ENCODE measurements around the gene ARHGAP1. TPM values are rescaled to one million over a fixed set of nuclear protein-coding genes. Genes with fewer than 3 reads are reported as not detected.
A peak's percentile ranks its signal among the peaks of the same experiment; 100 is the strongest.

ARHGAP1 gene
- total and polyA plus RNA-seq, 9 of the 15 experiments (the other 6 are each of a cell fraction or from before 2014, with no cell fraction given): 3.6 to 30.4 (median 8.2) TPM

DNA sequence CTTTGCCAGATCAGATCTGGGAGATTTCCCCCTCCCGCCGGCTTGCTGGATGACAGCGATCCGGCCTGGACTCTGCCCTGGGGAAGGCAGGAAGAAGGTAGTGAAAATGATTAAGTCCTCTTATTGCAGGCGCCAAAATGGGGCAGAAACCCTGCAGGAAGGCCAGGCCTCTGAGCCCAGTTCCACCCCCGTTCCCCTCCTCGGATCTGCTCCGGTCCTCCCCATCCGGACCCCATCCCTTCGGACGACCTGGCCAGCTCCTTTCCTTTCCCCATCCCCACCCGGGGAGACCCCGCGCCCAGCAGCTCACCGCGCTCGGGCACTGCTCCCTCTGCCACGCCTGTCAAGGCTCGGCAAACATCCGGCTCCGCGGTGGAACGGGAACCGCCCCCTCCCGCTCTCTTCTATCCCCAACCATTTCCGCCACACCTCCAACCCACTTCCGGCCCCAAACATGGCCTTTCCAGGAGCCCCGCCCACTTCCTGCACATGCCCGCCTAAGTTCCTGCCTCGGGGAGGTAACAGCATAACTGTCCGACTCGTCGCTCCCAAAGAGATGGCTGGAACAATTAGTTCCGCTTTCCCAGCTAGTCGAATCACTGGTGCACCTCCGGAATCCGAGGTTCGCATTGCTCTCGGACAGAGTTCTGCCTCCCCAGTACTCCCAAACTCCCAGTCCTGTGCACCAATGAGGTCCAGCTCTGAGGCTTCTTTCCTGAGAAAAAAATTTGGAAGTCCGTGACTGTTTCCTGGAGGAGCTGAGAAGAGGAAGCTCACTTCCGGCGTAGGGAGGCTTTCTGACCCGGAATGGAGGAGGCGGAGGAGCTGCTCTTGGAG is at the start of gene ARHGAP1, which contains the start of gene ZNF408 (continued):
- TF ChIP-seq RAD21 (CRISPR knock-in tag; conservative IDR thresholded peaks at IDR 0.05 in 1 of 2, IDR thresholded peaks at IDR 0.05 in 1 of 2) (0 out of 4 replicates have a peak, but pooled peaks of 1 of the 2 experiments have one; percentile 6), TAF9B (IDR thresholded peaks at IDR 0.05; ENCODE audit: partially characterized antibody) (peak; percentile 95), HCFC1 (IDR thresholded peaks at IDR 0.05; ENCODE audit: low read depth, low read length) (peak; percentile 83), RBM17 (IDR thresholded peaks at IDR 0.05; ENCODE audit: borderline replicate concordance, low read depth, low read length) (no peak), ZNF197 (CRISPR knock-in tag; IDR thresholded peaks at IDR 0.05; ENCODE audit: low read depth) (0 out of 2 replicates have a peak, but pooled peaks have one; percentile 20), TAF7 (tag; IDR thresholded peaks at IDR 0.05) (peak; percentile 71), CREBBP (IDR thresholded peaks at IDR 0.05; ENCODE audit: low read depth, low read length) (no peak), L3MBTL2 (IDR thresholded peaks at IDR 0.05) (peak; percentile 80), PHB2 (IDR thresholded peaks at IDR 0.05; ENCODE audit: low read depth) (no peak), HNRNPLL (IDR thresholded peaks at IDR 0.05; ENCODE audit: low read depth, low read length, poor library complexity, severe bottlenecking) (no peak)
- TF ChIP-seq, protein P1, sequence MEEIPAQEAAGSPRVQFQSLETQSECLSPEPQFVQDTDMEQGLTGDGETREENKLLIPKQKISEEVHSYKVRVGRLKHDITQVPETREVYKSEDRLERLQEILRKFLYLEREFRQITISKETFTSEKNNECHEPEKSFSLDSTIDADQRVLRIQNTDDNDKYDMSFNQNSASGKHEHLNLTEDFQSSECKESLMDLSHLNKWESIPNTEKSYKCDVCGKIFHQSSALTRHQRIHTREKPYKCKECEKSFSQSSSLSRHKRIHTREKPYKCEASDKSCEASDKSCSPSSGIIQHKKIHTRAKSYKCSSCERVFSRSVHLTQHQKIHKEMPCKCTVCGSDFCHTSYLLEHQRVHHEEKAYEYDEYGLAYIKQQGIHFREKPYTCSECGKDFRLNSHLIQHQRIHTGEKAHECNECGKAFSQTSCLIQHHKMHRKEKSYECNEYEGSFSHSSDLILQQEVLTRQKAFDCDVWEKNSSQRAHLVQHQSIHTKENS (CRISPR knock-in tag; IDR thresholded peaks at IDR 0.05): no peak
- TF ChIP-seq, protein P2, sequence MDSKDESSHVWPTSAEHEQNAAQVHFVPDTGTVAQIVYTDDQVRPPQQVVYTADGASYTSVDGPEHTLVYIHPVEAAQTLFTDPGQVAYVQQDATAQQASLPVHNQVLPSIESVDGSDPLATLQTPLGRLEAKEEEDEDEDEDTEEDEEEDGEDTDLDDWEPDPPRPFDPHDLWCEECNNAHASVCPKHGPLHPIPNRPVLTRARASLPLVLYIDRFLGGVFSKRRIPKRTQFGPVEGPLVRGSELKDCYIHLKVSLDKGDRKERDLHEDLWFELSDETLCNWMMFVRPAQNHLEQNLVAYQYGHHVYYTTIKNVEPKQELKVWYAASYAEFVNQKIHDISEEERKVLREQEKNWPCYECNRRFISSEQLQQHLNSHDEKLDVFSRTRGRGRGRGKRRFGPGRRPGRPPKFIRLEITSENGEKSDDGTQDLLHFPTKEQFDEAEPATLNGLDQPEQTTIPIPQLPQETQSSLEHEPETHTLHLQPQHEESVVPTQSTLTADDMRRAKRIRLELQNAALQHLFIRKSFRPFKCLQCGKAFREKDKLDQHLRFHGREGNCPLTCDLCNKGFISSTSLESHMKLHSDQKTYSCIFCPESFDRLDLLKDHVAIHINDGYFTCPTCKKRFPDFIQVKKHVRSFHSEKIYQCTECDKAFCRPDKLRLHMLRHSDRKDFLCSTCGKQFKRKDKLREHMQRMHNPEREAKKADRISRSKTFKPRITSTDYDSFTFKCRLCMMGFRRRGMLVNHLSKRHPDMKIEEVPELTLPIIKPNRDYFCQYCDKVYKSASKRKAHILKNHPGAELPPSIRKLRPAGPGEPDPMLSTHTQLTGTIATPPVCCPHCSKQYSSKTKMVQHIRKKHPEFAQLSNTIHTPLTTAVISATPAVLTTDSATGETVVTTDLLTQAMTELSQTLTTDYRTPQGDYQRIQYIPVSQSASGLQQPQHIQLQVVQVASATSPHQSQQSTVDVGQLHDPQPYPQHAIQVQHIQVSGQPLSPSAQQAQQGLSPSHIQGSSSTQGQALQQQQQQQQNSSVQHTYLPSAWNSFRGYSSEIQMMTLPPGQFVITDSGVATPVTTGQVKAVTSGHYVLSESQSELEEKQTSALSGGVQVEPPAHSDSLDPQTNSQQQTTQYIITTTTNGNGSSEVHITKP (IDR thresholded peaks at IDR 0.05; ENCODE audit: partially characterized antibody): peak; percentile 32
- TF ChIP-seq, protein P3, sequence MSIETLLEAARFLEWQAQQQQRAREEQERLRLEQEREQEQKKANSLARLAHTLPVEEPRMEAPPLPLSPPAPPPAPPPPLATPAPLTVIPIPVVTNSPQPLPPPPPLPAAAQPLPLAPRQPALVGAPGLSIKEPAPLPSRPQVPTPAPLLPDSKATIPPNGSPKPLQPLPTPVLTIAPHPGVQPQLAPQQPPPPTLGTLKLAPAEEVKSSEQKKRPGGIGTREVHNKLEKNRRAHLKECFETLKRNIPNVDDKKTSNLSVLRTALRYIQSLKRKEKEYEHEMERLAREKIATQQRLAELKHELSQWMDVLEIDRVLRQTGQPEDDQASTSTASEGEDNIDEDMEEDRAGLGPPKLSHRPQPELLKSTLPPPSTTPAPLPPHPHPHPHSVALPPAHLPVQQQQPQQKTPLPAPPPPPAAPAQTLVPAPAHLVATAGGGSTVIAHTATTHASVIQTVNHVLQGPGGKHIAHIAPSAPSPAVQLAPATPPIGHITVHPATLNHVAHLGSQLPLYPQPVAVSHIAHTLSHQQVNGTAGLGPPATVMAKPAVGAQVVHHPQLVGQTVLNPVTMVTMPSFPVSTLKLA (conservative IDR thresholded peaks at IDR 0.05): peak; percentile 97 to 98
- TF ChIP-seq, protein P4, sequence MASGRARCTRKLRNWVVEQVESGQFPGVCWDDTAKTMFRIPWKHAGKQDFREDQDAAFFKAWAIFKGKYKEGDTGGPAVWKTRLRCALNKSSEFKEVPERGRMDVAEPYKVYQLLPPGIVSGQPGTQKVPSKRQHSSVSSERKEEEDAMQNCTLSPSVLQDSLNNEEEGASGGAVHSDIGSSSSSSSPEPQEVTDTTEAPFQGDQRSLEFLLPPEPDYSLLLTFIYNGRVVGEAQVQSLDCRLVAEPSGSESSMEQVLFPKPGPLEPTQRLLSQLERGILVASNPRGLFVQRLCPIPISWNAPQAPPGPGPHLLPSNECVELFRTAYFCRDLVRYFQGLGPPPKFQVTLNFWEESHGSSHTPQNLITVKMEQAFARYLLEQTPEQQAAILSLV (tag; IDR thresholded peaks at IDR 0.05): no peak
- TF ChIP-seq, protein P5, sequence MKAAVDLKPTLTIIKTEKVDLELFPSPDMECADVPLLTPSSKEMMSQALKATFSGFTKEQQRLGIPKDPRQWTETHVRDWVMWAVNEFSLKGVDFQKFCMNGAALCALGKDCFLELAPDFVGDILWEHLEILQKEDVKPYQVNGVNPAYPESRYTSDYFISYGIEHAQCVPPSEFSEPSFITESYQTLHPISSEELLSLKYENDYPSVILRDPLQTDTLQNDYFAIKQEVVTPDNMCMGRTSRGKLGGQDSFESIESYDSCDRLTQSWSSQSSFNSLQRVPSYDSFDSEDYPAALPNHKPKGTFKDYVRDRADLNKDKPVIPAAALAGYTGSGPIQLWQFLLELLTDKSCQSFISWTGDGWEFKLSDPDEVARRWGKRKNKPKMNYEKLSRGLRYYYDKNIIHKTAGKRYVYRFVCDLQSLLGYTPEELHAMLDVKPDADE (conservative IDR thresholded peaks at IDR 0.05; ENCODE audit: control insufficient read depth, low read depth, low read length): peak; percentile 75
